Epithelial cell of prostate (primary cell): Measurements from ENCODE around the gene CCDC148.
"Not testable (repeated sequence)": the region's sequence is repeated elsewhere in the genome, so short reads cannot be mapped to it uniquely, and the experiment has no call there.

Experiments
- DNase-seq: peaks from one replicate; pipeline ENCODE4 v3.0.0-alpha.2; 2011; ENCODE audit warnings: low read depth, low spot score
- H3K27ac ChIP-seq: fragments of 450-650 bp; 2 replicates; pipeline ENCODE4 v1.5.1; 2017; ENCODE audit warnings: mild to moderate bottlenecking

The CCDC148 gene

DNA sequence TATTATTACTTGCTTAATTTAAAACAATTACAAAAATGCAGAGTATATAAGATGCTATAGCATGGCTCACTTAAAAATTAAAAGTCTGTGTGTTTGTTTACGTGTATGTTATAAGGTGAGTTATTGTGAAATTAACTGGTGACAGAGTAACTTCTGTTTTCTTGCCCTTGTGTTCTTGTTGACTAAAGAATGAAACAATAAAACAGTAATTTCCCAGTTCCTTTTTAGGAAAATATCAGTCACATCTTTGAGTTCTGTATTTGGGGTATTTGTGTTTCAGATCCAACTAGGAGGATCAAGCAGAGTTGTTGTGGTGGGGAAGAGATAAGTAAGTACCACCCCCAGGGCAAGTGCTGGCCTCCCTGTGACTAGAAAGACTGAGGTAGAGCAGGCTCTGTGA lies 143.6 kb downstream of the CCDC148 start:
- DNase-seq: no peak
- H3K27ac ChIP-seq: no peak overlapping the region

GRCh38 chr2:158310407-158310806 lies 146.1 kb downstream of the CCDC148 start:
- H3K27ac ChIP-seq, DNase-seq: not testable (repeated sequence)

DNA sequence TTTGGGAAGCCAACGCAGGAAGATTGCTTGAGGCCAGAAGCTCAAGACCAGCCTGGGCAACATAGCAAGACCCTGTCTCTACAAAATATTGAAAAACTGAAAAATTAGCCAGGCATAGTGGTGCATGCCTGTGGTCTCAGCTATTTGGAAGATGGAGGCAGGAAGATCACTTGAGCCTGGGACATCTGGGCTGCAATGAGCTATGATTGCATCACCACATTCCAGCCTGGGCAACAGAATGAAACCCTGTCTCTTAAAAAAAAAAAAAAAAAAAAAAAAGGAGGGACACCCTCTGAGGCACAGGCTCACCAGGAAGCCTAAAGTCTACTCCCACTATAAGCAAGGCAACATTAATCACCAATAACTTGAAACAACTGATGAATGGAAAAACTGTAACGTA lies 151.1 kb downstream of the CCDC148 start:
- no peak overlapping the region for H3K27ac ChIP-seq
- DNase-seq: no peak

GRCh38 chr2:158300394-158300793 lies 156.2 kb downstream of the CCDC148 start:
- no peak for DNase-seq
- H3K27ac ChIP-seq: no peak overlapping the region

GRCh38 chr2:158297606-158298005 lies 158.9 kb downstream of the CCDC148 start:
- DNase-seq: peak; percentile 20

DNA sequence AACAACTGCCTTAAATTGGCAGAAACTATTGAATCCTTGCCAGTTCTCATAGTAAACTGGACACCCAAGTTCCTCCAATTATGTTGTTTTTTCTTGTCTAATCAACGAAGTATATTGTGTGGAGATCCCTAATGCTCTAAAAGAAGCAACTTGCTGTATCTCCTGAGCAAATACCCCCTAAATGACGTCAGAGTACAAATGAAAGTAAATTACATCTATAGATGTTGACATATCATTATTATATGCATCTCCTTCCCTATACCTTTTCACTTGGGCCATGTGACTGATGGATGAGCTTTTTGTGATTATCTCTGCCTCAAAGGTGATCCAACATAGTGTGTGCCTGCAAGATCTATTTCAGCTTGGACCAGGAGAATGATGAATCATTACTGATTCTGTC lies 159.4 kb downstream of the CCDC148 start:
- DNase-seq: no peak
- H3K27ac ChIP-seq: no peak overlapping the region

More at GRCh38 chr2:158297606-158298005, 158.9 kb downstream of the CCDC148 start:
- H3K27ac ChIP-seq: no peak overlapping the region

DNA sequence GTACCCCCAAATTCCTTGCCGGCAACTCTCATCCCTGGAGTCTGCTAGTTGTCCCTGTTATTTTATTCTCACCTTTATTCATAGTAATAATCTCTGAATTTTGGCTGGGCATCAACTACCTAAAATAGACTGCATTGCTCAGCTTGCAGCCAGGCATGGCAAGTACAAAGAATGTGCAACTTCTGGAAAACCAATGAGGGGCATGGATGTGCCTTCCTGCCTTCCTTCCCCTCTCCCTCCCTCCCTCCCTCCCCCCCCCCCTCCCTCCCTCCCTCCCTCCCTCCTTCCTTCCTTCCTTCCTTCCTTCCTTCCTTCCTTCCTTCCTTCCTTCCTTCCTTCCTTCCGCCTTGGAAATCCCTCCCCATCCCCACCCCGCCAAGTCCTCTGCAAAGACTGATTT lies 162.8 kb downstream of the CCDC148 start:
- no peak for DNase-seq
- H3K27ac ChIP-seq: no peak overlapping the region

DNA sequence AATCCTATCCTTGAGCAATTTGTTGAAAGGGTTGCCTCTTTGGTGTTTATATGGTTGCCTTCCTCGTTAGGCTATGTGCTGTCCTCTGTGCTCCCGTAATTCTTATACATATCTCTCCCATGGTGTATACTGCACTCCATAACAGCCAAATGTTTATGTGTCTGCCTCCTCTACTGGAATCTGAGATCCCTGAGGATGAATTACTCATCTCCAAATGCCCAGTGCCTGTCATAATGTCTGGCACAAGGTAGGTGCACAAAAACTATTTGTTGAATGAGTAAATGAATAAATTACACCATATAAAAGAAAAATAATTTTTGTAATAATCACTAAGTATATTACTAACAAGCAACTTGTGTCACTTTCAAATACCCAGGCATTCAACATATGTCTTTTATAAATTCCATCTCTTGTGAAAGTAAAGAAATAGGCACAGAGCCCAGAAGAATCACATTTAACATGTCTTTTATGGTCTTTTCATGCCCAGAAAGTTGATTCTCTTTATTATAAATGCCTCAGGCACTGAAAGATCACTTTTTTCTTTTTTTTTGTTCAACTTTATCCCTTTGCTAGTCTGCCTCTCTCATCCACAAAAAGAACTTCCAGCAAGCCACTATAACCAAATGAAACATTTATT lies 164.9 kb downstream of the CCDC148 start:
- H3K27ac ChIP-seq: no peak overlapping the region
- no peak for DNase-seq

DNA sequence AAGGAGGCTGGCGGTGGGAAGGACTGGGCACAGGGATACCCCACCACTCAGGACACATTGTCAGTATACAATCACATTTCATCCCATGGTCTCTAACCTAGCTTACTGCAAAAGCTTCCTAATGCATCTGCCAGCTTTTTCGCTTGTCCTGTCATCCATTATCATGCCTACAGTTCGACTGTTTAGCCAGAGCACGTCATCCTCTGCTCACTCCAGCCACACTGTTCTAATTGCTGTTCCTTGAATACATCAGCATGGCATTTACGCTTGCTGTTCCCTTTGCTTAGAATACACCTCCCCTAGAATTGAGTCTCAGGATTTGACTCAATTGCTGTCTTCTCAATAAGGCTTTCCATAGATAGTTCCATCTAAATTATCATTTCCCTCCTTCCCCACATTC lies 166.3 kb downstream of the CCDC148 start:
- DNase-seq: no peak
- H3K27ac ChIP-seq: no peak overlapping the region

- H3K27ac ChIP-seq: no peak overlapping the region
- DNase-seq: no peak
These were observed 179.7 kb downstream of the CCDC148 start for GRCh38 chr2:158276619-158277471.

- DNase-seq: no peak
- no peak overlapping the region for H3K27ac ChIP-seq
These were observed 182.8 kb downstream of the CCDC148 start for GRCh38 chr2:158273791-158274190.

DNA sequence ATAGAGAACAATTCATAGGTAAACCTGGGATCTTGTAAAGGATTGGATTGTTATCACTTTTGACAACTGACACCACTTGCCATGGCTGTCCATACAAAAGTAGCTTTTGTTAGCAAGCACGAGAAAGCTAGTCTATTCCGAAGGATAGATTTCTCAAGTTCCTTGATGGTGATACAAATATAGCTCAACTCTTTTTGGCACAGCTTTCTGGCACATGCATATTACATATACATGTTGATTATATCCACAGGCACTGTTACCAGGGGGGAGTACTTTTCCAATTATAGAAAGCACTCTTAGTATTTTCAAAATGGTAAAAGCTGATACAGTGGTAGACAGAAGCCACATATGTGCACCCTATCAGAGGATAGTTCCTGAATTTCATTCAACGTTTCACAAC lies 186.0 kb downstream of the CCDC148 start:
- DNase-seq: no peak
- no peak overlapping the region for H3K27ac ChIP-seq

DNA sequence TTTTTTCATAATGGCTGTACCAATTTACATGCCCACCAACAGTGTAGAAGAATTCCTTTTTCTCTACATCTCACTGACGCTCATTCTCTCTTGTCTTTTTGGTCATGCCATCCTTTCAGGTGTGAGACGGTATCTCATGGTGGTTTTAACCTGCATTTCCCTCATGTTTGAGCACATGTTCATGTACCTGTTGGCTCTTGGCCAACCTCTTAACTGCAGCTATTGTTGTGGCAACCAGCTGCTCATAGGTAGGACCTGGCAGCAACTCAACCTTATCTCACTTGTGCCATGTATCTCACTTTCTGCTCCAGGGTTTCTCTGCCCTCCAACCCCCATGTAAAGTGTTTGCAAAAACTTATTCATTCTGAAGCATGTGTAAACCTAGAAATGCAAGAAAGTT lies 187.4 kb downstream of the CCDC148 start:
- no peak for DNase-seq
- H3K27ac ChIP-seq: no peak overlapping the region

- DNase-seq: no peak
These were observed 190.4 kb downstream of the CCDC148 start for GRCh38 chr2:158266111-158266510.

GRCh38 chr2:158255257-158255656 lies 201.3 kb downstream of the CCDC148 start:
- H3K27ac ChIP-seq: no peak overlapping the region
- no peak for DNase-seq

More at GRCh38 chr2:158266111-158266510, 190.4 kb downstream of the CCDC148 start:
- H3K27ac ChIP-seq: no peak overlapping the region

DNA sequence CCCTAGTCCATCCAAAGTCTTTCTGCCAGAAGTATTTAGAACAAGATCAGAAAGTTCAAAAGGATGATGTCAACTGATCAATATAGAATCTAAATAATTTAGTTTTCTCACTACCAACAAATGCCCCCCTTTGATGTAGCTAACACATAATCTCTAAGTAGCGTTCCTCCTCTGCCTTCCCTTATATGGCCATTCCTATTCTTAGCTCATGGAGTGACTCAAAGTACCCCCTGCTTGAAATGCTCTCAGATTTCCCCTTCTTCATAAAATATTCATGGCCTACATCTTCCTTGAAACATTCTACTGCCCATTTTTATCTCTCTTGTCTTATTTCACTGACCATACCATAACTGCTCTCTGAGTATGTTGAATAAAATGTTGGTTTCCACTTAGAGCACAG lies 203.4 kb downstream of the CCDC148 start:
- DNase-seq: no peak
- H3K27ac ChIP-seq: no peak overlapping the region

- no peak overlapping the region for H3K27ac ChIP-seq
- no peak for DNase-seq
These were observed 205.2 kb downstream of the CCDC148 start for GRCh38 chr2:158251356-158251755.

DNA sequence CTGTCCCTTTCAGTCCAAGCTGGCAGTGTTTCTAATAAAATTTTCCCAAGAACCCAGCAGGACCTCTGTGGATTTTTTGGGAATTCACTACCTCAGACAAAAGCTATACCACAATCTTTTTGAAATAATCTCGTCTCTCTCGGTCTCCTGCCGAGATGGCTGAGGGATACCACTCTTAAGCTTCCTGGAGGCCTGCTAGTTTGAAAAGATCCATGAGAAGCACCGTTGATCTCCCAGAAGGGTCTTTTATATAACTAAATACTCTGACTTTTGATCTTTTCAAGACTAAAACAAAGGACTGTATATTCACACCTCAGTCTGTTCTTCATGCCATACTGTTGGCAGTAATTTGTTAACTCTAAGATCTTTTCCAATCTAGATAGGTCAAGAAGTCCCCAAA lies 213.2 kb downstream of the CCDC148 start:
- no peak for DNase-seq
- no peak overlapping the region for H3K27ac ChIP-seq

DNA sequence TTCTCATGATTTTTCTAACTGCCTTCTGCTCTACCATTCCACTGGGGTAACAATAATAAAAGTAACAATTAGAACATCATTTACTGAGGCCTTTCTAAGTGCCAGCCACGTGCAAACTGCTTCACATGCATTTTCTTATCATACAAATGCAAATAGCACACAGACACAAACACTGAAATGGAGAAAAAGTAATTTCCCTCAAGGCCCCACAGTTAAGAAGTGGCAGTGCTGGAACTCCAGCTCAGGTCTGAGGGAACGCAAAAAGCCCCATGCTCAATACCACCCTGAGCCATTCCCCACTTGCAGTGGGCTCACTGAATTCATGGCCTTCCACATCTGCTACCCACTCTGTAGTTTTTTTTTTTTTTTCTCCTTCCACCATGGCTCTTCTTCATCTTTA lies 214.3 kb downstream of the CCDC148 start:
- no peak overlapping the region for H3K27ac ChIP-seq
- DNase-seq: no peak

DNA sequence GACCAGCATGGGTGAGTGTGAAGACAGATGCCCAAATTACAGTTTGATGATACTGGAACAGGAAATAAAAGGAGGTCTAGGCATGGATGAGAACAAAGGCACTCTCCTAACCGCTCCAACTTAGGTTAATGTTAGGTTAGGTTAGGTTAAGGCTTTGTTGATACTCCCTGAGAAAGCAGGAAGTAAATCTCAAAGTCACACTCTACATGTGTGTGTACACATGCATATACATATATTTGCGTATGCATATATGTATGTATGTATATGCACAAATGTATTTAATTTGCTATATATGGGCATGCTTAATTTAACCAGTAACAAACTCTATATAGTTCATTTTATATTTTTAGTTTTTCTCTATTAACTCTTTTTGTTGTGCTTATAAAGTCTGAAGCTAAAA lies 215.6 kb downstream of the CCDC148 start:
- no peak overlapping the region for H3K27ac ChIP-seq
- no peak for DNase-seq

- H3K27ac ChIP-seq: no peak overlapping the region
- DNase-seq: no peak
These were observed 217.3 kb downstream of the CCDC148 start for GRCh38 chr2:158239271-158239670.

DNA sequence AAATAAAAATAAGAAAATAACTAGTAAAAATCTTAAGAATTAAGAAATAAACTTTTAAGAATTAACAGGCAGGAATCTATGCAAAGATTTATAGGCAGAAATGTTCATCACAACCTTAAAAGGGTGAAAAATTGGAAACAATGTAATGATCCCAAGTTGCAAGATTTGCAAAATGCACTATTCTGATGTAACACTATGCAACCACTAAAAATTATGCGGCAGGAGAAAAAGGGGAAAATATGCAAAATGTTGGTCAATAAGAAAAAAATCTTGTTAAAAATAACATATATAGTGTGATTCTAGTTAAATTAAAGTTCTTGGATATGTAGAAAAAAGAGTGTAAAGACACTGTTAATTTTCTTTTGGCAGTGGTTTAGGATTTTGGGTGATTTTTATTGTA lies 222.1 kb downstream of the CCDC148 start:
- no peak for DNase-seq
- H3K27ac ChIP-seq: no peak overlapping the region
